KMS-11 (cell line): ENCODE data around the gene CAMK4.

Experiments
- H2AFZ ChIP-seq: fragments of 200-600 bp; sonication (generic); 2 replicates; pipeline ENCODE4 v1.6.1; 2016; ENCODE audit warnings: antibody characterized with exemption, mixed run types, low read depth
- H3K27ac ChIP-seq: fragments of 200-600 bp; sonication (generic); 2 replicates; pipeline ENCODE4 v1.6.1; 2016; ENCODE audit warnings: mild to moderate bottlenecking, mixed run types
- H3K27me3 ChIP-seq: fragments of 200-600 bp; sonication (generic); 2 replicates; pipeline ENCODE4 v1.6.1; 2017; ENCODE audit warnings: mild to moderate bottlenecking, low read depth, mixed run types, moderate library complexity; ENCODE audit not compliant: insufficient read depth
- H3K36me3 ChIP-seq: fragments of 200-600 bp; sonication (generic); 2 replicates; pipeline ENCODE4 v1.6.1; 2017; ENCODE audit warnings: mild to moderate bottlenecking, mixed run types; ENCODE audit not compliant: insufficient read depth
- H3K4me1 ChIP-seq: fragments of 200-600 bp; sonication (generic); 2 replicates; pipeline ENCODE4 v1.6.1; 2016; ENCODE audit warnings: mild to moderate bottlenecking, low read depth, mixed run types; ENCODE audit not compliant: poor library complexity, severe bottlenecking
- H3K4me2 ChIP-seq: fragments of 200-600 bp; sonication (generic); 2 replicates; pipeline ENCODE4 v1.7.0; 2016; ENCODE audit warnings: mild to moderate bottlenecking, mixed run types
- H3K4me3 ChIP-seq: fragments of 200-600 bp; sonication (generic); IDR thresholded peaks from 2 replicates; pipeline ENCODE4 v1.6.1; 2017; ENCODE audit warnings: low read depth, low read length, mixed read lengths; ENCODE audit not compliant: insufficient read depth
- H3K79me2 ChIP-seq: fragments of 200-600 bp; sonication (generic); 2 replicates; pipeline ENCODE4 v1.6.1; 2016; ENCODE audit warnings: low read depth, mixed run types; ENCODE audit not compliant: insufficient read depth
- H3K9ac ChIP-seq: fragments of 200-600 bp; sonication (generic); 2 replicates; pipeline ENCODE4 v1.6.1; 2016; ENCODE audit warnings: mild to moderate bottlenecking, mixed run types
- H4K20me1 ChIP-seq: fragments of 200-600 bp; sonication (generic); 2 replicates; pipeline ENCODE4 v1.6.1; 2016; ENCODE audit warnings: mild to moderate bottlenecking, mixed run types; ENCODE audit not compliant: insufficient read depth
- CTCF ChIP-seq: fragments of 200-600 bp; sonication (generic); conservative IDR thresholded peaks from 2 replicates; pipeline ENCODE4 v1.6.1; 2017; ENCODE audit warnings: low read depth, mild to moderate bottlenecking, antibody characterized with exemption, low read length, moderate library complexity, mixed read lengths

The CAMK4 gene

GRCh38 chr5:111537141-111538024 lies 313.2 kb downstream of the CAMK4 start:
- no peaks in the 10 kb centered on the region for H4K20me1 ChIP-seq

More at GRCh38 chr5:111537141-111538024, 313.2 kb downstream of the CAMK4 start:
- H3K4me2 ChIP-seq = no peak overlapping the region
- no peak overlapping the region for H3K27ac ChIP-seq
- no peaks in the 10 kb centered on the region for H3K4me1 ChIP-seq
- H3K36me3 ChIP-seq = no peaks in the 10 kb centered on the region
- H3K27me3 ChIP-seq = no peaks in the 10 kb centered on the region
- no peak for TF ChIP-seq CTCF
- no peaks in the 10 kb centered on the region for H3K79me2 ChIP-seq
- H3K4me3 ChIP-seq = no peak overlapping the region
- no peak overlapping the region for H2AFZ ChIP-seq
- H3K9ac ChIP-seq = no peak overlapping the region
